Measurements from ENCODE around the gene PHC2.
A peak's percentile ranks its signal among the peaks of the same experiment; 100 is the strongest.

Gene PHC2

GRCh38 chr1:33344896-33345560 lies 85.9 kb downstream of the PHC2 start:
- H3K4me3 ChIP-seq (ENCODE audit: low read depth in 1 of 2, low read length in 2 of 2), result peak overlapping the region in 1 of 2 donors; percentile 3

GRCh38 chr1:33343539-33343938 lies 87.4 kb downstream of the PHC2 start:
- H3K27me3 ChIP-seq (ENCODE audit: low read depth, low read length), result no peaks in the 10 kb centered on the region
- H3K9me3 ChIP-seq (ENCODE audit: control insufficient read depth in 1 of 2, low read length in 2 of 2), result no peaks in the 10 kb centered on the region
- H3K36me3 ChIP-seq (ENCODE audit: control insufficient read depth in 1 of 2, insufficient read depth in 2 of 2, low read length in 2 of 2), result peaks cover 7 to 17% of the 10 kb centered on the region in 2 donors
- H3K4me3 ChIP-seq (ENCODE audit: low read depth in 1 of 2, low read length in 2 of 2), result peak overlapping the region in 1 of 2 donors; percentile 5
- peak overlapping the region; percentile 74 for H3K27ac ChIP-seq (ENCODE audit: low read length)
- H3K4me1 ChIP-seq (ENCODE audit: control insufficient read depth in 1 of 2, insufficient read depth in 2 of 2, low read length in 2 of 2), result peaks cover 77 to 84% of the 10 kb centered on the region in 2 donors

More at GRCh38 chr1:33344896-33345560, 85.9 kb downstream of the PHC2 start:
- Histone ChIP-seq H3K27me3 (ENCODE audit: low read depth, low read length) (no peaks in the 10 kb centered on the region), H3K27ac (ENCODE audit: low read length) (peak overlapping the region; percentile 95), H3K9me3 (ENCODE audit: control insufficient read depth in 1 of 2, low read length in 2 of 2) (no peaks in the 10 kb centered on the region), H3K36me3 (ENCODE audit: control insufficient read depth in 1 of 2, insufficient read depth in 2 of 2, low read length in 2 of 2) (peaks cover 7 to 17% of the 10 kb centered on the region in 2 donors), H3K4me1 (ENCODE audit: control insufficient read depth in 1 of 2, insufficient read depth in 2 of 2, low read length in 2 of 2) (peaks cover 67 to 69% of the 10 kb centered on the region in 2 donors)

- Histone ChIP-seq H3K36me3 (ENCODE audit: control insufficient read depth in 1 of 2, insufficient read depth in 2 of 2, low read length in 2 of 2) (peaks cover 7 to 17% of the 10 kb centered on the region in 2 donors), H3K9me3 (ENCODE audit: control insufficient read depth in 1 of 2, low read length in 2 of 2) (no peaks in the 10 kb centered on the region), H3K27ac (ENCODE audit: low read length) (peak overlapping the region; percentile 96), H3K4me3 (ENCODE audit: low read depth in 1 of 2, low read length in 2 of 2) (peak overlapping the region; percentile 25 to 28), H3K4me1 (ENCODE audit: control insufficient read depth in 1 of 2, insufficient read depth in 2 of 2, low read length in 2 of 2) (peaks cover 75 to 90% of the 10 kb centered on the region in 2 donors), H3K27me3 (ENCODE audit: low read depth, low read length) (no peaks in the 10 kb centered on the region)
These were observed 88.7 kb downstream of the PHC2 start for GRCh38 chr1:33342041-33342723.

GRCh38 chr1:33341190-33341589 lies 89.7 kb downstream of the PHC2 start:
- Histone ChIP-seq H3K4me3 (ENCODE audit: low read depth in 1 of 2, low read length in 2 of 2) (no peak overlapping the region), H3K27ac (ENCODE audit: low read length) (peak overlapping the region; percentile 96), H3K27me3 (ENCODE audit: low read depth, low read length) (no peaks in the 10 kb centered on the region), H3K36me3 (ENCODE audit: control insufficient read depth in 1 of 2, insufficient read depth in 2 of 2, low read length in 2 of 2) (peaks cover 3 to 17% of the 10 kb centered on the region in 2 donors), H3K9me3 (ENCODE audit: control insufficient read depth in 1 of 2, low read length in 2 of 2) (no peaks in the 10 kb centered on the region), H3K4me1 (ENCODE audit: control insufficient read depth in 1 of 2, insufficient read depth in 2 of 2, low read length in 2 of 2) (peaks cover 65 to 87% of the 10 kb centered on the region in 2 donors)

- Histone ChIP-seq H3K4me3 (ENCODE audit: low read depth in 1 of 2, low read length in 2 of 2) (peak overlapping the region; percentile 9 to 46), H3K27ac (ENCODE audit: low read length) (peak overlapping the region; percentile 96), H3K4me1 (ENCODE audit: control insufficient read depth in 1 of 2, insufficient read depth in 2 of 2, low read length in 2 of 2) (peaks cover 63 to 82% of the 10 kb centered on the region in 2 donors), H3K27me3 (ENCODE audit: low read depth, low read length) (no peaks in the 10 kb centered on the region), H3K36me3 (ENCODE audit: control insufficient read depth in 1 of 2, insufficient read depth in 2 of 2, low read length in 2 of 2) (peaks cover 11 to 21% of the 10 kb centered on the region in 2 donors), H3K9me3 (ENCODE audit: control insufficient read depth in 1 of 2, low read length in 2 of 2) (no peaks in the 10 kb centered on the region)
These were observed 91.5 kb downstream of the PHC2 start for GRCh38 chr1:33339413-33339812.

- Histone ChIP-seq H3K27me3 (ENCODE audit: low read depth, low read length) (no peaks in the 10 kb centered on the region), H3K9me3 (ENCODE audit: control insufficient read depth in 1 of 2, low read length in 2 of 2) (no peaks in the 10 kb centered on the region), H3K4me3 (ENCODE audit: low read depth in 1 of 2, low read length in 2 of 2) (peak overlapping the region; percentile 9 to 46), H3K4me1 (ENCODE audit: control insufficient read depth in 1 of 2, insufficient read depth in 2 of 2, low read length in 2 of 2) (peaks cover 58 to 83% of the 10 kb centered on the region in 2 donors), H3K27ac (ENCODE audit: low read length) (peak overlapping the region; percentile 96), H3K36me3 (ENCODE audit: control insufficient read depth in 1 of 2, insufficient read depth in 2 of 2, low read length in 2 of 2) (peaks cover 13 to 19% of the 10 kb centered on the region in 2 donors)
These were observed 92.3 kb downstream of the PHC2 start for GRCh38 chr1:33338440-33339211.

GRCh38 chr1:33338048-33338439 lies 92.9 kb downstream of the PHC2 start:
- Histone ChIP-seq H3K36me3 (ENCODE audit: control insufficient read depth in 1 of 2, insufficient read depth in 2 of 2, low read length in 2 of 2) (peaks cover 15 to 21% of the 10 kb centered on the region in 2 donors), H3K27ac (ENCODE audit: low read length) (peak overlapping the region; percentile 96), H3K4me1 (ENCODE audit: control insufficient read depth in 1 of 2, insufficient read depth in 2 of 2, low read length in 2 of 2) (peaks cover 59 to 83% of the 10 kb centered on the region in 2 donors), H3K9me3 (ENCODE audit: control insufficient read depth in 1 of 2, low read length in 2 of 2) (no peaks in the 10 kb centered on the region), H3K4me3 (ENCODE audit: low read depth in 1 of 2, low read length in 2 of 2) (peak overlapping the region; percentile 9 to 46), H3K27me3 (ENCODE audit: low read depth, low read length) (no peaks in the 10 kb centered on the region)

GRCh38 chr1:33337441-33337840 lies 93.5 kb downstream of the PHC2 start:
- peaks cover 54 to 83% of the 10 kb centered on the region in 2 donors for H3K4me1 ChIP-seq (ENCODE audit: control insufficient read depth in 1 of 2, insufficient read depth in 2 of 2, low read length in 2 of 2)
- peaks cover 20 to 22% of the 10 kb centered on the region in 2 donors for H3K36me3 ChIP-seq (ENCODE audit: control insufficient read depth in 1 of 2, insufficient read depth in 2 of 2, low read length in 2 of 2)
- H3K27ac ChIP-seq (ENCODE audit: low read length), result peak overlapping the region; percentile 96
- no peaks in the 10 kb centered on the region for H3K9me3 ChIP-seq (ENCODE audit: control insufficient read depth in 1 of 2, low read length in 2 of 2)
- no peak overlapping the region for H3K4me3 ChIP-seq (ENCODE audit: low read depth in 1 of 2, low read length in 2 of 2)
- no peaks in the 10 kb centered on the region for H3K27me3 ChIP-seq (ENCODE audit: low read depth, low read length)

GRCh38 chr1:33336580-33336979 lies 94.3 kb downstream of the PHC2 start:
- Histone ChIP-seq H3K4me1 (ENCODE audit: control insufficient read depth in 1 of 2, insufficient read depth in 2 of 2, low read length in 2 of 2) (peaks cover 45 to 83% of the 10 kb centered on the region in 2 donors), H3K27ac (ENCODE audit: low read length) (no peak overlapping the region), H3K4me3 (ENCODE audit: low read depth in 1 of 2, low read length in 2 of 2) (no peak overlapping the region), H3K9me3 (ENCODE audit: control insufficient read depth in 1 of 2, low read length in 2 of 2) (no peaks in the 10 kb centered on the region), H3K27me3 (ENCODE audit: low read depth, low read length) (no peaks in the 10 kb centered on the region), H3K36me3 (ENCODE audit: control insufficient read depth in 1 of 2, insufficient read depth in 2 of 2, low read length in 2 of 2) (peaks cover 26 to 28% of the 10 kb centered on the region in 2 donors)

- H3K27ac ChIP-seq (ENCODE audit: low read length), result peak overlapping the region; percentile 61
- peaks cover 39 to 43% of the 10 kb centered on the region in 2 donors for H3K36me3 ChIP-seq (ENCODE audit: control insufficient read depth in 1 of 2, insufficient read depth in 2 of 2, low read length in 2 of 2)
- H3K27me3 ChIP-seq (ENCODE audit: low read depth, low read length), result no peaks in the 10 kb centered on the region
- peaks cover 34 to 72% of the 10 kb centered on the region in 2 donors for H3K4me1 ChIP-seq (ENCODE audit: control insufficient read depth in 1 of 2, insufficient read depth in 2 of 2, low read length in 2 of 2)
- no peaks in the 10 kb centered on the region for H3K9me3 ChIP-seq (ENCODE audit: control insufficient read depth in 1 of 2, low read length in 2 of 2)
- H3K4me3 ChIP-seq (ENCODE audit: low read depth in 1 of 2, low read length in 2 of 2), result no peak overlapping the region
These were observed 95.9 kb downstream of the PHC2 start for GRCh38 chr1:33335020-33335419.

GRCh38 chr1:33334081-33334552 lies 96.8 kb downstream of the PHC2 start:
- Histone ChIP-seq H3K4me1 (ENCODE audit: control insufficient read depth in 1 of 2, insufficient read depth in 2 of 2, low read length in 2 of 2) (peaks cover 29 to 63% of the 10 kb centered on the region in 2 donors), H3K9me3 (ENCODE audit: control insufficient read depth in 1 of 2, low read length in 2 of 2) (no peaks in the 10 kb centered on the region), H3K4me3 (ENCODE audit: low read depth in 1 of 2, low read length in 2 of 2) (peak overlapping the region in 1 of 2 donors; percentile 4), H3K27ac (ENCODE audit: low read length) (peak overlapping the region; percentile 61), H3K36me3 (ENCODE audit: control insufficient read depth in 1 of 2, insufficient read depth in 2 of 2, low read length in 2 of 2) (peaks cover 48 to 52% of the 10 kb centered on the region in 2 donors), H3K27me3 (ENCODE audit: low read depth, low read length) (no peaks in the 10 kb centered on the region)
